IMR-90 (cell line): ENCODE results near the gene EMC1. TPM values are rescaled to one million over a fixed set of nuclear protein-coding genes. Genes with fewer than 3 reads are reported as not detected.
A peak's percentile ranks its signal among the peaks of the same experiment; 100 is the strongest.

ENCODE experiments used
- ATAC-seq: fragments of 200-7000 bp; cut with Tn5 transposase; 2 replicates; pipeline ENCODE4 v1.9.1; 2020; ENCODE audit warnings: low read depth, mild to moderate bottlenecking, moderate library complexity
- BruUV-seq: library from RNA; stranded (reverse); fragments of 400-500 nt; replicated peaks from 2 replicates; lab custom pipeline; 2021; lab: Mats Ljungman, UMichigan
- CTCF ChIA-PET: fragments of 300-600 bp; formaldehyde crosslinking; extraction: SDS; loops from one replicate; lab custom pipeline; 2021; ENCODE audit warnings: antibody characterized with exemption; lab: Yijun Ruan, JAX
- POLR2A ChIA-PET: fragments of 300-600 bp; sonication (Branson Sonifier 250); formaldehyde crosslinking; loops from one replicate; lab custom pipeline; 2022; ENCODE audit warnings: antibody characterized with exemption; ENCODE audit not compliant: unreplicated experiment; lab: Charles Lee
- DNase-seq: peaks from one replicate; pipeline ENCODE4 v3.0.0; 2013
- H2AFZ ChIP-seq: replicated peaks from 2 replicates; pipeline ENCODE3; 2013; ENCODE audit warnings: low read length, mild to moderate bottlenecking; ENCODE audit not compliant: poor library complexity
- H2AK5ac ChIP-seq: 2 replicates; pipeline ENCODE4 v1.6.1; 2013; ENCODE audit warnings: low read depth, low read length, inconsistent platforms
- H2AK9ac ChIP-seq: replicated peaks from 2 replicates; pipeline ENCODE3; 2013; ENCODE audit warnings: mild to moderate bottlenecking, low read depth, low read length, moderate library complexity; ENCODE audit not compliant: poor library complexity
- H2BK120ac ChIP-seq: 2 replicates; pipeline ENCODE4 v1.6.1; 2013; ENCODE audit warnings: low read depth, low read length, inconsistent platforms
- H2BK15ac ChIP-seq: 3 replicates; pipeline ENCODE4 v1.6.1; 2013; ENCODE audit warnings: low read depth, low read length, inconsistent platforms
- H2BK20ac ChIP-seq: 2 replicates; pipeline ENCODE4 v1.6.1; 2013; ENCODE audit warnings: low read depth, mild to moderate bottlenecking, inconsistent platforms, low read length, moderate library complexity
- H2BK5ac ChIP-seq: 2 replicates; pipeline ENCODE4 v1.6.1; 2013; ENCODE audit warnings: mild to moderate bottlenecking, low read depth, low read length, inconsistent platforms; ENCODE audit not compliant: poor library complexity, severe bottlenecking
- H3K14ac ChIP-seq: replicated peaks from 2 replicates; pipeline ENCODE4 v1.6.1; 2013; ENCODE audit warnings: low read depth, low read length, inconsistent platforms
- H3K18ac ChIP-seq: 2 replicates; pipeline ENCODE4 v1.6.1; 2013; ENCODE audit warnings: low read depth, low read length, control low read depth
- H3K23ac ChIP-seq: 2 replicates; pipeline ENCODE4 v1.6.1; 2013; ENCODE audit warnings: low read depth, low read length, inconsistent platforms
- H3K27ac ChIP-seq: 2 replicates; pipeline ENCODE4 v1.5.1; 2013; ENCODE audit warnings: mild to moderate bottlenecking, control low read depth, low read length; ENCODE audit not compliant: insufficient read depth
- H3K27me3 ChIP-seq: 2 replicates; pipeline ENCODE4 v1.6.1; 2013; ENCODE audit warnings: low read length; ENCODE audit not compliant: control insufficient read depth, insufficient read depth
- H3K36me3 ChIP-seq: 2 replicates; pipeline ENCODE4 v1.6.1; 2013; ENCODE audit warnings: low read length, mixed read lengths; ENCODE audit not compliant: control insufficient read depth, insufficient read depth
- H3K4ac ChIP-seq: 2 replicates; pipeline ENCODE4 v1.6.1; 2013; ENCODE audit warnings: low read depth, low read length, inconsistent platforms
- H3K4me1 ChIP-seq: 2 replicates; pipeline ENCODE4 v1.6.1; 2013; ENCODE audit warnings: low read length, mixed read lengths; ENCODE audit not compliant: control insufficient read depth, insufficient read depth
- H3K4me2 ChIP-seq: 2 replicates; pipeline ENCODE4 v1.6.1; 2013; ENCODE audit warnings: low read depth, mild to moderate bottlenecking, control low read depth, low read length, moderate library complexity
- H3K4me3 ChIP-seq: 2 replicates; pipeline ENCODE4 v1.5.1; 2013; ENCODE audit warnings: low read depth, mild to moderate bottlenecking, control low read depth, low read length, moderate library complexity; ENCODE audit not compliant: insufficient read depth
- H3K56ac ChIP-seq: 2 replicates; pipeline ENCODE4 v1.6.1; 2013; ENCODE audit warnings: low read length, inconsistent platforms; ENCODE audit not compliant: insufficient read depth; ENCODE audit errors: extremely low read depth
- H3K79me1 ChIP-seq, 2 experiments: 2 replicates each; pipeline ENCODE4 v1.6.1; 2013; ENCODE audit warnings: low read length in 2 of 2, inconsistent platforms in 1 of 2, low read depth in 1 of 2
- H3K9ac ChIP-seq: 2 replicates; pipeline ENCODE4 v1.6.1; 2013; ENCODE audit warnings: low read depth, low read length, control low read depth
- H3K9me1 ChIP-seq: 2 replicates; pipeline ENCODE4 v1.6.1; 2013; ENCODE audit warnings: low read length, inconsistent platforms; ENCODE audit not compliant: insufficient read depth
- H3K9me3 ChIP-seq: 2 replicates; pipeline ENCODE4 v1.6.1; 2013; ENCODE audit warnings: low read length; ENCODE audit not compliant: control insufficient read depth, insufficient read depth
- H4K20me1 ChIP-seq: 2 replicates; pipeline ENCODE4 v1.6.1; 2013; ENCODE audit warnings: low read length, inconsistent platforms; ENCODE audit not compliant: insufficient read depth
- H4K5ac ChIP-seq: 2 replicates; pipeline ENCODE4 v1.6.1; 2013; ENCODE audit warnings: mild to moderate bottlenecking, low read depth, low read length, control low read depth
- H4K8ac ChIP-seq, 2 experiments: 2 replicates each; pipeline ENCODE4 v1.6.1; 2013; ENCODE audit warnings: low read depth in 2 of 2, low read length in 2 of 2, control low read depth in 1 of 2, inconsistent platforms in 1 of 2
- H4K91ac ChIP-seq: 2 replicates; pipeline ENCODE4 v1.6.1; 2013; ENCODE audit warnings: low read depth, low read length, inconsistent platforms; ENCODE audit not compliant: insufficient read depth
- BHLHE40 ChIP-seq: fragments of 150-350 bp; IDR thresholded peaks from 2 replicates; pipeline ENCODE4 v1.6.1; 2016; ENCODE audit warnings: mild to moderate bottlenecking, low read depth, low read length
- CEBPB ChIP-seq: IDR thresholded peaks from 2 replicates; pipeline ENCODE4 v1.6.1; 2012; ENCODE audit warnings: low read depth, low read length, improper control_type of control experiment
- CHD1 ChIP-seq: IDR thresholded peaks from 2 replicates; pipeline ENCODE4 v1.6.1; 2012; ENCODE audit warnings: low read depth, low read length, improper control_type of control experiment
- CTCF ChIP-seq: conservative IDR thresholded peaks from 2 replicates; pipeline ENCODE4 v1.5.1; 2012; ENCODE audit warnings: mild to moderate bottlenecking, low read depth, low read length, improper control_type of control experiment
- ELK1 ChIP-seq: fragments of 150-350 bp; IDR thresholded peaks from 2 replicates; pipeline ENCODE4 v1.6.1; 2016; ENCODE audit warnings: low read depth, mild to moderate bottlenecking, low read length, moderate library complexity, borderline replicate concordance
- FOS ChIP-seq: fragments of 150-350 bp; IDR thresholded peaks from 2 replicates; pipeline ENCODE4 v1.6.1; 2016; ENCODE audit warnings: low read depth, low read length
- MXI1 ChIP-seq: IDR thresholded peaks from 2 replicates; pipeline ENCODE4 v1.6.1; 2012; ENCODE audit warnings: low read depth, mild to moderate bottlenecking, low read length, moderate library complexity, borderline replicate concordance
- RAD21 ChIP-seq: IDR thresholded peaks from 2 replicates; pipeline ENCODE4 v1.6.1; 2012; ENCODE audit warnings: low read length, improper control_type of control experiment
- SMC3 ChIP-seq: fragments of 150-350 bp; IDR thresholded peaks from 2 replicates; pipeline ENCODE4 v1.6.1; 2016; ENCODE audit warnings: low read depth, mild to moderate bottlenecking, antibody characterized with exemption, low read length, moderate library complexity
- USF2 ChIP-seq: fragments of 150-350 bp; IDR thresholded peaks from 2 replicates; pipeline ENCODE4 v1.6.1; 2017; ENCODE audit warnings: mild to moderate bottlenecking, antibody characterized with exemption, low read length, low read depth
- WGBS, 2 experiments: methylation state at CpG; one replicate each; pipeline versions ENCODE4 v1.1.5 to v1.1.7; 2013; ENCODE audit warnings: missing lambda C conversion rate in 2 of 2; ENCODE audit not compliant: insufficient read length in 1 of 2; ENCODE audit errors: extremely low coverage in 2 of 2; 5-methylcytosine and 5-hydroxymethylcytosine counted together
- dilution Hi-C: fragments of 300-500 bp; cut with HindIII; formaldehyde crosslinking; loops from one replicate; pipeline ENCODE4 v1.14.3; 2018; ENCODE audit warnings: low sequenced_read_pairs; ENCODE audit not compliant: unreplicated experiment
- in situ Hi-C: fragments of 300-500 bp; cut with MboI; formaldehyde crosslinking; loops from 3 replicates; pipeline ENCODE4 v1.14.3; 2019; ENCODE audit warnings: low sequenced_read_pairs, inconsistent platforms, mixed read lengths
- intact Hi-C: fragments of 100-400 bp; cut with micrococcal nuclease; formaldehyde crosslinking; loops from 2 replicates; pipeline ENCODE4 v1.10.0; 2022
- polyA plus RNA-seq, 3 experiments: library from polyadenylated mRNA; depleted of rRNA; stranded (reverse); fragments of >200 nt; gene quantifications; 2 replicates each; pipeline ENCODE4 v1.2.3, GENCODE V29; 2012; ENCODE audit warnings: low replicate concordance in 1 of 3
- total RNA-seq: library from RNA; depleted of rRNA; stranded (reverse); fragments of >200 nt; gene quantifications from 2 replicates; pipeline ENCODE4 v1.2.3, GENCODE V29; 2012

EMC1 gene
- total and polyA plus RNA-seq, 2 of the 4 experiments (the other 2 are of a cell fraction), result 65.4 to 114 TPM

GRCh38 chr1:19289244-19289643, 37.9 kb upstream of the EMC1 start:
- dilution Hi-C loops (no loop called here), in situ Hi-C loops (no loop called here), intact Hi-C loops (no loop called here)
- Histone ChIP-seq H3K56ac (no peak overlapping the region), H3K27ac (no peak overlapping the region), H3K9ac (no peak overlapping the region), H2BK15ac (no peak overlapping the region), H2BK120ac (no peak overlapping the region), H4K8ac (no peak overlapping the region), H3K79me1 (no peaks in the 10 kb centered on the region; a peak in 1 of 4 replicates), H2AK9ac (no peak overlapping the region), H3K27me3 (no peaks in the 10 kb centered on the region), H3K18ac (no peak overlapping the region), H3K14ac (no peak overlapping the region), H3K36me3 (peaks cover 3% of the 10 kb centered on the region), H3K4me3 (no peak overlapping the region), H4K5ac (no peak overlapping the region), H3K23ac (0 out of 2 replicates have a peak overlapping the region, but pooled peaks have one; percentile 6), H3K9me3 (peaks cover 3% of the 10 kb centered on the region), H2AK5ac (no peak overlapping the region), H3K9me1 (no peaks in the 10 kb centered on the region), H4K91ac (no peak overlapping the region), H4K20me1 (no peaks in the 10 kb centered on the region), H2BK5ac (no peak overlapping the region), H3K4ac (no peak overlapping the region), H2BK20ac (no peak overlapping the region), H2AFZ (no peak overlapping the region), H3K4me2 (peak overlapping the region; percentile 89; the same call in 1 of the 2 replicates), H3K4me1 (peaks cover 6% of the 10 kb centered on the region)
- 71% methylated on average over 1 of the region's 2 CpGs; no CpG with 5 or more reads in 1 of the 2 experiments for WGBS, 2 experiments
- POLR2A ChIA-PET, result no interaction called here
- CTCF ChIA-PET, result no interaction called here
- ATAC-seq, result no peak
- no TSS peak for BruUV-seq
- TF ChIP-seq ELK1 (no peak), CEBPB (no peak), USF2 (no peak), MXI1 (no peak), RAD21 (no peak), CTCF (no peak), SMC3 (no peak), FOS (no peak), CHD1 (no peak), BHLHE40 (no peak)
- no peak for DNase-seq
